Endothelial cell of umbilical vein (primary cell): ENCODE data around the gene SH3RF1. TPM values are rescaled to one million over a fixed set of nuclear protein-coding genes. Genes with fewer than 3 reads are reported as not detected.

Experiments
- BruUV-seq: library from RNA; stranded (reverse); fragments of 400-500 nt; replicated peaks from 2 replicates; lab custom pipeline; 2021; lab: Mats Ljungman, UMichigan
- CTCF ChIA-PET: fragments of 300-600, 350-600 bp; sonication (Branson Sonifier 250); formaldehyde crosslinking; loops from one replicate; lab custom pipeline; 2021; ENCODE audit warnings: antibody characterized with exemption, inconsistent platforms; lab: Charles Lee
- POLR2A ChIA-PET: fragments of 300-600, 350-600 bp; sonication (Branson Sonifier 250); formaldehyde crosslinking; loops from one replicate; lab custom pipeline; 2021; ENCODE audit warnings: antibody characterized with exemption, inconsistent platforms; lab: Charles Lee
- DNase-seq: peaks from one replicate; pipeline ENCODE4 v3.0.0-alpha.2; 2011; ENCODE audit warnings: low read depth, low spot score
- FAIRE-seq: peaks from 2 replicates; lab custom pipeline; 2011; peaks lifted over from hg19 to GRCh38; lab: Jason Lieb, UNC
- H2AFZ ChIP-seq: 2 replicates; pipeline ENCODE4 v1.6.0; 2012; ENCODE audit warnings: low read depth, low read length, control low read depth, inconsistent platforms
- H3K27ac ChIP-seq: 2 replicates; pipeline ENCODE4 v1.5.1; 2011; ENCODE audit warnings: low read depth, mild to moderate bottlenecking, control low read depth, low read length, moderate library complexity; ENCODE audit not compliant: insufficient read depth
- H3K27me3 ChIP-seq, 2 experiments: 2 replicates each; pipeline versions ENCODE4 v1.6.0 to v1.6.1; 2011; ENCODE audit warnings: low read length in 2 of 2, mixed read lengths in 1 of 2; ENCODE audit not compliant: control insufficient read depth in 2 of 2, insufficient read depth in 2 of 2
- H3K36me3 ChIP-seq, 2 experiments: 2 replicates in 1 of 2; 3 replicates in 1 of 2; pipeline ENCODE4 v1.5.1; 2011; ENCODE audit warnings: low read length in 2 of 2, mild to moderate bottlenecking in 1 of 2, moderate library complexity in 1 of 2; ENCODE audit not compliant: control insufficient read depth in 2 of 2, insufficient read depth in 2 of 2; ENCODE audit errors: extremely low read depth in 1 of 2
- H3K4me1 ChIP-seq: 3 replicates; pipeline ENCODE4 v1.5.1; 2011; ENCODE audit warnings: mild to moderate bottlenecking, low read length; ENCODE audit not compliant: control insufficient read depth, insufficient read depth; ENCODE audit errors: extremely low read depth
- H3K4me2 ChIP-seq: 2 replicates; pipeline ENCODE4 v1.6.1; 2011; ENCODE audit warnings: low read length, control low read depth, mixed read lengths; ENCODE audit not compliant: insufficient read depth
- H3K4me3 ChIP-seq, 3 experiments: fragments of 200-600 bp in 1 of 3; sonication (generic), shearing (Covaris generic) in 1 of 3; replicated peaks in 1 of 3; 2 replicates each; pipeline ENCODE4 v1.5.1; 2011 to 2016; ENCODE audit warnings: control low read depth in 3 of 3, low read length in 3 of 3, mild to moderate bottlenecking in 2 of 3, inconsistent platforms in 1 of 3, low read depth in 1 of 3, moderate library complexity in 1 of 3; ENCODE audit not compliant: insufficient read depth in 1 of 3
- H3K79me2 ChIP-seq: 2 replicates; pipeline ENCODE4 v1.6.0; 2012; ENCODE audit warnings: low read length, inconsistent platforms; ENCODE audit not compliant: control insufficient read depth, insufficient read depth
- H3K9ac ChIP-seq: replicated peaks from 2 replicates; pipeline ENCODE3; 2011; ENCODE audit warnings: low read length, control low read depth; ENCODE audit not compliant: insufficient read depth; ENCODE audit errors: extremely low read depth
- H3K9me1 ChIP-seq: replicated peaks from 3 replicates; pipeline ENCODE4 v1.6.0; 2011; ENCODE audit warnings: mild to moderate bottlenecking, low read length; ENCODE audit not compliant: control insufficient read depth, insufficient read depth; ENCODE audit errors: extremely low read depth
- H3K9me3 ChIP-seq: replicated peaks from 2 replicates; pipeline ENCODE4 v1.5.1; 2012; ENCODE audit warnings: low read length, inconsistent platforms; ENCODE audit not compliant: control insufficient read depth, insufficient read depth
- H4K20me1 ChIP-seq: replicated peaks from 2 replicates; pipeline ENCODE3; 2011; ENCODE audit warnings: mild to moderate bottlenecking, low read length; ENCODE audit not compliant: control insufficient read depth, insufficient read depth; ENCODE audit errors: extremely low read depth
- EZH2 ChIP-seq: IDR thresholded peaks from 2 replicates; pipeline ENCODE4 v1.6.1; 2012; ENCODE audit warnings: borderline replicate concordance, low read depth, mild to moderate bottlenecking, moderate library complexity, low read length, inconsistent platforms; ENCODE audit not compliant: severe bottlenecking
- FOS ChIP-seq: IDR thresholded peaks from 2 replicates; pipeline ENCODE4 v1.6.1; 2011; ENCODE audit warnings: mild to moderate bottlenecking, low read length, moderate library complexity, borderline replicate concordance; ENCODE audit not compliant: insufficient read depth
- GATA2 ChIP-seq: IDR thresholded peaks from 2 replicates; pipeline ENCODE4 v1.7.0; 2011; ENCODE audit warnings: low read depth, mild to moderate bottlenecking, moderate library complexity, mixed read lengths, low read length; ENCODE audit not compliant: insufficient read length, insufficient read depth
- JUN ChIP-seq: IDR thresholded peaks from 2 replicates; pipeline ENCODE4 v1.6.1; 2011; ENCODE audit warnings: borderline replicate concordance, low read depth; ENCODE audit not compliant: insufficient read length, insufficient read depth
- MYC ChIP-seq: IDR thresholded peaks from one replicate; pipeline ENCODE4 v1.6.1; 2011; ENCODE audit warnings: mild to moderate bottlenecking, low read depth, low read length
- POLR2AphosphoS5 ChIP-seq: IDR thresholded peaks from 2 replicates; pipeline ENCODE4 v1.6.1; 2012; ENCODE audit warnings: low read depth, mild to moderate bottlenecking, control low read depth, low read length, moderate library complexity; ENCODE audit not compliant: insufficient read depth
- dilution Hi-C: fragments of 300-500 bp; cut with MboI; formaldehyde crosslinking; loops from one replicate; pipeline ENCODE4 v1.15.0; 2019; ENCODE audit warnings: low sequenced_read_pairs; ENCODE audit not compliant: extremely low pct_ligation_motif_present
- intact Hi-C: fragments of 100-400 bp; cut with micrococcal nuclease; formaldehyde crosslinking; loops from one replicate; pipeline ENCODE4 v1.10.0; 2022
- polyA plus RNA-seq, 4 experiments: library from polyadenylated mRNA; depleted of rRNA in 3 of 4; stranded (reverse) in 3 of 4; unstranded in 1 of 4; fragments of >200 nt; gene quantifications; 2 replicates each; pipeline versions ENCODE4 v1.2.1 to v1.2.3, GENCODE V29; 2011 to 2012; ENCODE audit warnings: missing spikeins in 1 of 4
- total RNA-seq: library from RNA; stranded (reverse); gene quantifications from 2 replicates; pipeline ENCODE4 v1.2.3, GENCODE V29; 2021
- TF ChIP-seq, protein P1 (sequence below): IDR thresholded peaks from 2 replicates; pipeline ENCODE4 v1.6.1; 2011; ENCODE audit not compliant: insufficient read depth, insufficient read length
- TF ChIP-seq, protein P2 (sequence below), 2 donors: IDR thresholded peaks; 1 replicate in 1 of 2; 2 replicates in 1 of 2; pipeline ENCODE4 v1.5.1; 2011; ENCODE audit warnings: low read length in 2 of 2, mild to moderate bottlenecking in 2 of 2, moderate library complexity in 2 of 2, control low read depth in 1 of 2, inconsistent platforms in 1 of 2, low read depth in 1 of 2; ENCODE audit not compliant: insufficient read depth in 1 of 2; ENCODE audit errors: extremely low read depth in 1 of 2

The SH3RF1 gene
- total and polyA plus RNA-seq, 2 donors (not counting 3 experiments of a cell fraction or from before 2014, with no cell fraction given), result 16.2 to 24.9 TPM

DNA sequence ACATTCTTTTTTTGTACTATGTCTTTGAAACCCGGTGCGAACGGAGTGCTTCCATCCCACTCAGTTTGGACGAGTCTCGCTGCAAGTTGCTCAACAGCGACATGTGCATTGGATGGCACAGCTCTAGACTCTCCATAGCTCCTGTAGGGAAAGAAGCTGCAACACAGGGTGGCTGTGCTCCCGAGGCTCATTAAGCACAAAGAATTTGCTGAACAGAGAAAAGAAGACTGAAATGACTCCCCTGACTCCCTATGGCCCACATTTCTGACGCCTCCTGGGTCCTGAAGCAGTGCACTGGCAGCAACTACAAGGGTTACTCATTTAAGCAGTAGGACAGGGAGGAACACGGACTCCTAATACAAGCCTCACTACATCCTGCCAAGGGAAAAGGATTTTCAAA is 127.4 kb downstream of the SH3RF1 start:
- no peak overlapping the region for H2AFZ ChIP-seq
- CTCF ChIA-PET, result no interaction called here
- H3K27ac ChIP-seq, result no peak overlapping the region
- H3K4me3 ChIP-seq, result no peak overlapping the region
- dilution Hi-C loops, result no loop called here
- no peaks in the 10 kb centered on the region for H3K9me1 ChIP-seq
- no TSS peak for BruUV-seq
- H3K9ac ChIP-seq, result no peak overlapping the region
- TF ChIP-seq GATA2 (no peak), JUN (no peak), POLR2AphosphoS5 (no peak), EZH2 (no peak), MYC (no peak), FOS (no peak)
- TF ChIP-seq, protein P1, sequence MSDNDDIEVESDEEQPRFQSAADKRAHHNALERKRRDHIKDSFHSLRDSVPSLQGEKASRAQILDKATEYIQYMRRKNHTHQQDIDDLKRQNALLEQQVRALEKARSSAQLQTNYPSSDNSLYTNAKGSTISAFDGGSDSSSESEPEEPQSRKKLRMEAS, result no peak
- TF ChIP-seq, protein P2, sequence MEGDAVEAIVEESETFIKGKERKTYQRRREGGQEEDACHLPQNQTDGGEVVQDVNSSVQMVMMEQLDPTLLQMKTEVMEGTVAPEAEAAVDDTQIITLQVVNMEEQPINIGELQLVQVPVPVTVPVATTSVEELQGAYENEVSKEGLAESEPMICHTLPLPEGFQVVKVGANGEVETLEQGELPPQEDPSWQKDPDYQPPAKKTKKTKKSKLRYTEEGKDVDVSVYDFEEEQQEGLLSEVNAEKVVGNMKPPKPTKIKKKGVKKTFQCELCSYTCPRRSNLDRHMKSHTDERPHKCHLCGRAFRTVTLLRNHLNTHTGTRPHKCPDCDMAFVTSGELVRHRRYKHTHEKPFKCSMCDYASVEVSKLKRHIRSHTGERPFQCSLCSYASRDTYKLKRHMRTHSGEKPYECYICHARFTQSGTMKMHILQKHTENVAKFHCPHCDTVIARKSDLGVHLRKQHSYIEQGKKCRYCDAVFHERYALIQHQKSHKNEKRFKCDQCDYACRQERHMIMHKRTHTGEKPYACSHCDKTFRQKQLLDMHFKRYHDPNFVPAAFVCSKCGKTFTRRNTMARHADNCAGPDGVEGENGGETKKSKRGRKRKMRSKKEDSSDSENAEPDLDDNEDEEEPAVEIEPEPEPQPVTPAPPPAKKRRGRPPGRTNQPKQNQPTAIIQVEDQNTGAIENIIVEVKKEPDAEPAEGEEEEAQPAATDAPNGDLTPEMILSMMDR (IDR thresholded peaks at IDR 0.05; ENCODE audit: extremely low read depth in 1 of 2, insufficient read depth in 1 of 2, low read depth in 1 of 2, low read length in 2 of 2), result no peak
- FAIRE-seq, result no peak
- H3K9me3 ChIP-seq, result no peaks in the 10 kb centered on the region
- no peaks in the 10 kb centered on the region for H3K27me3 ChIP-seq
- DNase-seq, result no peak
- no peaks in the 10 kb centered on the region for H4K20me1 ChIP-seq
- intact Hi-C loops, result no loop called here
- peaks cover 10% of the 10 kb centered on the region for H3K79me2 ChIP-seq
- no peaks in the 10 kb centered on the region for H3K36me3 ChIP-seq
- H3K4me2 ChIP-seq, result no peak overlapping the region
- POLR2A ChIA-PET, result no interaction called here
- peaks cover 29% of the 10 kb centered on the region for H3K4me1 ChIP-seq
